Subcutaneous abdominal adipose tissue (tissue), 5 donors: ENCODE results near the gene RALGDS.
A peak's percentile ranks its signal among the peaks of the same experiment; 100 is the strongest.

Experiments used
- H3K27ac ChIP-seq: one replicate; pipeline ENCODE4 v1.7.0; 2013; ENCODE audit warnings: low read depth, mild to moderate bottlenecking, inconsistent platforms, low read length, moderate library complexity
- H3K27me3 ChIP-seq, 5 donors: one replicate each; pipeline ENCODE4 v1.7.0; 2013; ENCODE audit warnings: low read length in 5 of 5, inconsistent platforms in 1 of 5; ENCODE audit not compliant: control insufficient read depth in 5 of 5, insufficient read depth in 4 of 5
- H3K36me3 ChIP-seq, 5 donors: one replicate each; pipeline ENCODE4 v1.7.0; 2013; ENCODE audit warnings: low read length in 5 of 5; ENCODE audit not compliant: control insufficient read depth in 5 of 5, insufficient read depth in 5 of 5
- H3K4me1 ChIP-seq, 5 donors: one replicate each; pipeline ENCODE4 v1.7.0; 2013; ENCODE audit warnings: low read length in 5 of 5, mild to moderate bottlenecking in 3 of 5, moderate library complexity in 1 of 5; ENCODE audit not compliant: control insufficient read depth in 5 of 5, insufficient read depth in 5 of 5
- H3K4me3 ChIP-seq, 5 donors: one replicate each; pipeline ENCODE4 v1.7.0; 2013; ENCODE audit warnings: low read length in 5 of 5, low read depth in 1 of 5
- H3K9ac ChIP-seq, 5 donors: one replicate each; pipeline ENCODE4 v1.7.0; 2013; ENCODE audit warnings: low read length in 5 of 5, mild to moderate bottlenecking in 4 of 5, moderate library complexity in 3 of 5
- H3K9me3 ChIP-seq, 5 donors: one replicate each; pipeline ENCODE4 v1.7.0; 2013; ENCODE audit warnings: low read length in 5 of 5; ENCODE audit not compliant: control insufficient read depth in 5 of 5
- donor health status: healthy.
- donor health status: healthy.
- donor health status: healthy.
- donor health status: healthy.
- donor health status: healthy.

The RALGDS gene

GRCh38 chr9:133151601-133152525 is 30.8 kb upstream of the RALGDS start:
- H3K36me3 ChIP-seq: peaks cover 0 to 27% (median 5%) of the 10 kb centered on the region in 5 donors
- peaks cover 3 to 31% (median 23%) of the 10 kb centered on the region in 5 donors for H3K4me1 ChIP-seq
- no peaks in the 10 kb centered on the region for H3K27me3 ChIP-seq
- H3K4me3 ChIP-seq: no peak overlapping the region
- no peaks in the 10 kb centered on the region for H3K9me3 ChIP-seq
- no peak overlapping the region for H3K9ac ChIP-seq
- H3K27ac ChIP-seq: no peak overlapping the region

- Histone ChIP-seq H3K27me3 (no peaks in the 10 kb centered on the region), H3K4me3 (no peak overlapping the region), H3K36me3 (peaks cover 0 to 25% (median 5%) of the 10 kb centered on the region in 5 donors), H3K4me1 (peaks cover 3 to 31% (median 23%) of the 10 kb centered on the region in 5 donors), H3K27ac (no peak overlapping the region), H3K9me3 (no peaks in the 10 kb centered on the region), H3K9ac (no peak overlapping the region)
Observed at GRCh38 chr9:133151041-133151440, 30.0 kb upstream of the RALGDS start.

- Histone ChIP-seq H3K4me1 (peaks cover 5 to 39% (median 30%) of the 10 kb centered on the region in 5 donors), H3K27ac (peak overlapping the region; percentile 72), H3K9ac (peak overlapping the region in 3 of 5 donors; percentile 66 to 76 (median 76)), H3K36me3 (peaks cover 0 to 10% (median 0%) of the 10 kb centered on the region in 5 donors), H3K4me3 (peak overlapping the region; percentile 35 to 83 (median 77)), H3K9me3 (no peaks in the 10 kb centered on the region), H3K27me3 (no peaks in the 10 kb centered on the region)
Observed at GRCh38 chr9:133149130-133150015, 28.3 kb upstream of the RALGDS start.

- peak overlapping the region; percentile 54 for H3K27ac ChIP-seq
- H3K27me3 ChIP-seq: no peaks in the 10 kb centered on the region
- peak overlapping the region; percentile 72 to 89 (median 77) for H3K4me3 ChIP-seq
- H3K9ac ChIP-seq: peak overlapping the region in 4 of 5 donors; percentile 72 to 89 (median 82)
- no peaks in the 10 kb centered on the region for H3K9me3 ChIP-seq
- peaks cover 7 to 46% (median 38%) of the 10 kb centered on the region in 5 donors for H3K4me1 ChIP-seq
- H3K36me3 ChIP-seq: peaks cover 0 to under 1% (median 0%) of the 10 kb centered on the region in 5 donors
Observed at GRCh38 chr9:133148199-133149129, 27.4 kb upstream of the RALGDS start.

- peak overlapping the region; percentile 54 for H3K27ac ChIP-seq
- H3K4me1 ChIP-seq: peaks cover 9 to 48% (median 45%) of the 10 kb centered on the region in 5 donors
- peak overlapping the region; percentile 25 to 89 (median 77) for H3K4me3 ChIP-seq
- H3K9me3 ChIP-seq: no peaks in the 10 kb centered on the region
- peak overlapping the region in 3 of 5 donors; percentile 76 to 89 (median 89) for H3K9ac ChIP-seq
- H3K27me3 ChIP-seq: no peaks in the 10 kb centered on the region
- H3K36me3 ChIP-seq: no peaks in the 10 kb centered on the region
Observed at GRCh38 chr9:133147412-133148198, 26.6 kb upstream of the RALGDS start.

GRCh38 chr9:133146746-133147411 is 25.8 kb upstream of the RALGDS start:
- H3K9me3 ChIP-seq: no peaks in the 10 kb centered on the region
- no peak overlapping the region for H3K9ac ChIP-seq
- H3K4me3 ChIP-seq: no peak overlapping the region
- no peaks in the 10 kb centered on the region for H3K27me3 ChIP-seq
- H3K4me1 ChIP-seq: peaks cover 11 to 55% (median 46%) of the 10 kb centered on the region in 5 donors
- H3K27ac ChIP-seq: no peak overlapping the region
- no peaks in the 10 kb centered on the region for H3K36me3 ChIP-seq

- peak overlapping the region; percentile 65 for H3K27ac ChIP-seq
- no peaks in the 10 kb centered on the region for H3K27me3 ChIP-seq
- no peaks in the 10 kb centered on the region for H3K9me3 ChIP-seq
- H3K36me3 ChIP-seq: no peaks in the 10 kb centered on the region
- H3K9ac ChIP-seq: peak overlapping the region in 1 of 5 donors; percentile 65
- peak overlapping the region in 4 of 5 donors; percentile 1 to 68 (median 46) for H3K4me3 ChIP-seq
- H3K4me1 ChIP-seq: peaks cover 14 to 64% (median 54%) of the 10 kb centered on the region in 5 donors
Observed at GRCh38 chr9:133144904-133145851, 24.1 kb upstream of the RALGDS start.
